ENCODE data around the gene HNRNPAB. TPM values are rescaled to one million over a fixed set of nuclear protein-coding genes. Genes with fewer than 3 reads are reported as not detected.

Gene HNRNPAB
- total and polyA plus RNA-seq, 12 donors = 40.7 to 265 (median 117) TPM

- DNase-seq = no peak
- intact Hi-C loops (cut with DNase I) = no loop called here
- TF ChIP-seq CTCF (IDR thresholded peaks at IDR 0.05) (no peak), POLR2A (IDR thresholded peaks at IDR 0.05) (no peak)
- H3K9me3 ChIP-seq (replicated peaks in 1 of 3) = no peaks in the 10 kb centered on the region
- H3K36me3 ChIP-seq (replicated peaks in 1 of 2) = no peaks in the 10 kb centered on the region
- no peak overlapping the region for H3K27ac ChIP-seq
- 40 to 48% (median 45%) methylated on average over 4 of the region's 4 CpGs for WGBS, 4 donors
- no peak overlapping the region for H3K4me3 ChIP-seq
- no peaks in the 10 kb centered on the region for H3K4me1 ChIP-seq (replicated peaks in 1 of 2)
- H3K27me3 ChIP-seq = no peaks in the 10 kb centered on the region
Observed at GRCh38 chr5:178182158-178182876, 22.0 kb upstream of the HNRNPAB start.

- no peak overlapping the region for H3K27ac ChIP-seq
- 70 to 81% (median 74%) methylated on average over 6 of the region's 6 CpGs for WGBS, 4 donors
- H3K27me3 ChIP-seq = no peaks in the 10 kb centered on the region
- intact Hi-C loops (cut with DNase I) = no loop called here
- DNase-seq = no peak
- H3K9me3 ChIP-seq (replicated peaks in 1 of 3) = no peaks in the 10 kb centered on the region
- TF ChIP-seq CTCF (IDR thresholded peaks at IDR 0.05) (no peak), POLR2A (IDR thresholded peaks at IDR 0.05) (no peak)
- H3K4me3 ChIP-seq = no peak overlapping the region
- no peaks in the 10 kb centered on the region for H3K4me1 ChIP-seq (replicated peaks in 1 of 2)
- H3K36me3 ChIP-seq (replicated peaks in 1 of 2) = no peaks in the 10 kb centered on the region
Observed at GRCh38 chr5:178186427-178186826, 17.9 kb upstream of the HNRNPAB start.

DNA sequence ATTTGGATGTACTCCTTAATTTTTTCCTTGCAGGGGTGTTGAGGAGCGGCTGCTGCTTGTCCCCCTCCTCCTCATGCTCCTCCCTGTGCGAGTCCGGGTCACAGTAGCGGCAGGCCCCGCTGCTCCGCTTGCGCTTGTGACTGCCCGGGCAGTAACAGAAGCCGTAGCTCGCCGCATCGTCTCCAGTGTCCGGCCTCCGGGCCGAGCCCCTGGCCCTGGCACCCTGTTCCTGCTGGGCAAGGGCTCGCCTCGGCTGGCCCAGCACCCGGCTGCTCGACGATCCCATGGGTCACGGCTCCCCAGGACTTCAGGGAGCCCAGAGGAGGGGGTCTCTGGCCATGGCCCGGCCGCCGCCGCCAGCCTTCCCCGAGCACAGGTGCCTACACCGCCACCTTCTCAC, 17.3 kb upstream of the HNRNPAB start, which contains the start of gene GMCL2:
Gene GMCL2 (minus strand): TSS at position 358 of the 400 bp plus-strand sequence. CDS start 72 bp downstream, at position 286.
- Histone ChIP-seq H3K4me3 (no peak within 1 kb of the TSS), H3K27ac (no peak within 1 kb of the TSS), H3K4me1 (replicated peaks in 1 of 2) (no peaks in the 10 kb centered on the region), H3K27me3 (no peaks in the 10 kb centered on the region), H3K36me3 (replicated peaks in 1 of 2) (no peaks in the 10 kb centered on the region), H3K9me3 (replicated peaks in 1 of 3) (no peaks in the 10 kb centered on the region)
- WGBS, 4 donors = 79 to 87% (median 84%) methylated on average over 27 of the region's 27 CpGs
- intact Hi-C loops (cut with DNase I) = no loop called here
- DNase-seq = no peak
- TF ChIP-seq CTCF (IDR thresholded peaks at IDR 0.05) (no peak), POLR2A (IDR thresholded peaks at IDR 0.05) (no peak)

DNA sequence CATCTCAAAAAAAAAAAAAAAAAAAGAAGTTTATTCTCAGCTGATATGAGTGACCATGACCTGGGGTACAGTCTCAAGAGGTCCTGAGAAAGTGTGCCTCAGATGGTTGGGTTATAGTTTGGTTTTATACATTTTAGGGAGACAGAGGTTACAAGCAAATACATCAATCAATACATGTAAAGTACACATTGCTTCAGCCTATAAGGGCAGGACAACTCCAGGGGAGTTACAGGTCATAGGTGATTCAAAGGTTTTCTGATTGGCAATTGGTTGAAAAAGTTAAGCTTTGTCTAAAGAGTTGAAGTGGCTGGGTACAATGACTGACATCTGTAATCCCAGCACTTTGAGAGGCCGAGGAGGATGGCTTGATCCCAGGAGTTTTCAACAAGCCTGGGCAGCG, 14.9 kb upstream of the HNRNPAB start:
- Histone ChIP-seq H3K36me3 (replicated peaks in 1 of 2) (no peaks in the 10 kb centered on the region), H3K4me1 (replicated peaks in 1 of 2) (no peaks in the 10 kb centered on the region), H3K4me3 (no peak overlapping the region), H3K9me3 (replicated peaks in 1 of 3) (no peaks in the 10 kb centered on the region), H3K27me3 (no peaks in the 10 kb centered on the region), H3K27ac (no peak overlapping the region)
- intact Hi-C loops (cut with DNase I) = no loop called here
- TF ChIP-seq CTCF (IDR thresholded peaks at IDR 0.05) (no peak), POLR2A (IDR thresholded peaks at IDR 0.05) (no peak)
- 47 to 50% (median 48%) methylated on average over 2 of the region's 2 CpGs for WGBS, 4 donors
- no peak for DNase-seq
